ENCODE results near the gene OTUD1. TPM values are rescaled to one million over a fixed set of nuclear protein-coding genes. Genes with fewer than 3 reads are reported as not detected.

OTUD1 gene
- total RNA-seq, 4 donors from 2014 or later, result 6.8 to 19.9 (median 12.8) TPM

DNA sequence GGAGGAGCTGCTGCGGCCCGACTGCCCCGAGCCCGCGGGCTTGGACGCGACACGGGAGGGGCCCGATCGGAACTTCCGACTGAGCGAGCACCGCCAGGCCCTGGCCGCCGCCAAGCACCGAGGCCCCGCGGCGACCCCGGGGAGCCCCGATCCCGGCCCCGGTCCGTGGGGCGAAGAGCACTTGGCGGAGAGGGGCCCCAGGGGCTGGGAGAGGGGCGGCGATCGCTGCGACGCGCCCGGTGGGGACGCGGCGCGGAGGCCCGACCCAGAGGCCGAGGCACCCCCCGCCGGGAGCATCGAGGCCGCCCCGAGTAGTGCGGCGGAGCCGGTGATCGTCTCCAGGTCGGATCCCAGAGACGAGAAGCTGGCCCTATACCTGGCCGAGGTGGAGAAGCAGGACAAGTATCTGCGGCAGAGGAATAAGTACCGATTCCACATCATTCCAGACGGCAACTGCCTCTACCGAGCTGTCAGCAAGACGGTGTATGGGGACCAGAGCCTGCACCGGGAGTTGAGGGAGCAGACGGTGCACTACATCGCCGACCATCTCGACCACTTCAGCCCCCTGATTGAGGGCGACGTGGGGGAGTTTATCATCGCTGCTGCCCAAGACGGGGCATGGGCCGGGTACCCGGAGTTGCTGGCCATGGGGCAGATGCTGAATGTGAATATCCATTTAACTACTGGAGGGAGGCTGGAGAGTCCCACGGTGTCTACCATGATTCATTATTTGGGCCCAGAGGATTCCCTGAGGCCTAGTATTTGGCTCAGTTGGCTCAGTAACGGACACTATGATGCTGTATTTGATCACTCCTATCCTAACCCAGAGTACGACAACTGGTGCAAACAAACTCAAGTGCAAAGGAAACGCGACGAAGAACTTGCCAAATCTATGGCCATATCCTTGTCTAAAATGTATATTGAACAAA is 1.4 kb downstream of the OTUD1 start:
- intact Hi-C loops (cut with DNase I; ENCODE audit: low total_unique reads), result no loop called here
- Histone ChIP-seq H3K27ac (peak overlapping the region; percentile 92 to 95), H3K9me3 (no peaks in the 10 kb centered on the region), H3K27me3 (no peaks in the 10 kb centered on the region), H3K4me3 (peak overlapping the region; percentile 49 to 98), H3K4me1 (peaks cover 0 to 6% of the 10 kb centered on the region in 2 donors), H3K36me3 (no peaks in the 10 kb centered on the region)
- DNase-seq, result peak; percentile 18 to 28
- TF ChIP-seq POLR2A (IDR thresholded peaks at IDR 0.05), result no peak
- TF ChIP-seq, protein P1, sequence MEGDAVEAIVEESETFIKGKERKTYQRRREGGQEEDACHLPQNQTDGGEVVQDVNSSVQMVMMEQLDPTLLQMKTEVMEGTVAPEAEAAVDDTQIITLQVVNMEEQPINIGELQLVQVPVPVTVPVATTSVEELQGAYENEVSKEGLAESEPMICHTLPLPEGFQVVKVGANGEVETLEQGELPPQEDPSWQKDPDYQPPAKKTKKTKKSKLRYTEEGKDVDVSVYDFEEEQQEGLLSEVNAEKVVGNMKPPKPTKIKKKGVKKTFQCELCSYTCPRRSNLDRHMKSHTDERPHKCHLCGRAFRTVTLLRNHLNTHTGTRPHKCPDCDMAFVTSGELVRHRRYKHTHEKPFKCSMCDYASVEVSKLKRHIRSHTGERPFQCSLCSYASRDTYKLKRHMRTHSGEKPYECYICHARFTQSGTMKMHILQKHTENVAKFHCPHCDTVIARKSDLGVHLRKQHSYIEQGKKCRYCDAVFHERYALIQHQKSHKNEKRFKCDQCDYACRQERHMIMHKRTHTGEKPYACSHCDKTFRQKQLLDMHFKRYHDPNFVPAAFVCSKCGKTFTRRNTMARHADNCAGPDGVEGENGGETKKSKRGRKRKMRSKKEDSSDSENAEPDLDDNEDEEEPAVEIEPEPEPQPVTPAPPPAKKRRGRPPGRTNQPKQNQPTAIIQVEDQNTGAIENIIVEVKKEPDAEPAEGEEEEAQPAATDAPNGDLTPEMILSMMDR (IDR thresholded peaks at IDR 0.05), result no peak

- H3K9me3 ChIP-seq, result no peaks in the 10 kb centered on the region
- H3K27me3 ChIP-seq, result no peaks in the 10 kb centered on the region
- intact Hi-C loops (cut with DNase I; ENCODE audit: low total_unique reads), result no loop called here
- peak overlapping the region; percentile 49 to 98 for H3K4me3 ChIP-seq
- TF ChIP-seq, protein P1 (IDR thresholded peaks at IDR 0.05), result no peak
- H3K36me3 ChIP-seq, result no peaks in the 10 kb centered on the region
- no peak for DNase-seq
- peaks cover 0 to 6% of the 10 kb centered on the region in 2 donors for H3K4me1 ChIP-seq
- peak overlapping the region in 1 of 2 donors; percentile 92 for H3K27ac ChIP-seq
These were observed 2.4 kb downstream of the OTUD1 start for GRCh38 chr10:23441251-23441650.

DNA sequence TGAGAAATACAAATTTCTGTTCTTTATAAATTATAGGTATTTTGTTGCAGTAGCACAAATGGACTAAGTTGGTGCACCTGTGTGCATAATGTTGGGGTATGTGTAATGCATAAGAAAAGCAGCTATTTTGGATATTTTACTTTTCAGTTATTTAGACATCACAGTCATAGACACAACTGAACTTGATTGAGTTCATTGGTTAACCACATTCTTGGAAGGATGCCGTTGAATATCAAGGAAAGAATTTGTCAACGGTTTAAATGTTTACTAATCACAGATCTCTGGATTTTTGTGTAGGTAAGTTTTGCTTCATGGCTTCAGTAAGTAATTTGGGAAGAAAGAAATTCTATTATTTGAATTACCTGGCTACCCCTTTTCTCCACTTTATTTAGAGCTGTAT is 4.1 kb downstream of the OTUD1 start:
- Histone ChIP-seq H3K4me1 (peaks cover 0 to 6% of the 10 kb centered on the region in 2 donors), H3K27me3 (no peaks in the 10 kb centered on the region), H3K9me3 (no peaks in the 10 kb centered on the region), H3K36me3 (no peaks in the 10 kb centered on the region), H3K4me3 (peak overlapping the region in 1 of 2 donors; percentile 98), H3K27ac (no peak overlapping the region)
- intact Hi-C loops (cut with DNase I; ENCODE audit: low total_unique reads), result no loop called here
- no peak for DNase-seq
- TF ChIP-seq, protein P1 (IDR thresholded peaks at IDR 0.05), result no peak
- no peak for TF ChIP-seq POLR2A (IDR thresholded peaks at IDR 0.05)

DNA sequence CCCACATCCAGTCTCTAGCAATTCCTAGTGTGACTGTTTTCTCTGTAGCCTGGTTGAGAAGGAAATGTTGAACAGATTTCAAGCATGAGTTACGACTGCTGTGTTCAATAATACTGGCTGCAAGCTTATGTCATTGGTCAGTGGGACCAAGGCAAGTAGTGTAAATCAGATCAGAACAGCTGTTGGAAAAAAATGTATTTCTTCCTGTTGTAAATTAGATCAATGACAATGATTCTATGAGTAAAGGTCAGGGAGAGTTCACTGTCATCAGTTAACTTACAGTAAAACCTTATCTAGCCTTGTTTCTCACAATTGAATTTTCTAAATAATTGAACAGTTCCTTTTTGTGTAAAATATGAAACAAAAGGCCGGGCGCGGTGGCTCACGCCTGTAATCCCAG is 6.7 kb downstream of the OTUD1 start:
- intact Hi-C loops (cut with DNase I; ENCODE audit: low total_unique reads), result no loop called here
- Histone ChIP-seq H3K27me3 (no peaks in the 10 kb centered on the region), H3K27ac (no peak overlapping the region), H3K36me3 (no peaks in the 10 kb centered on the region), H3K4me3 (no peak overlapping the region), H3K4me1 (peaks cover 0 to 6% of the 10 kb centered on the region in 2 donors), H3K9me3 (no peaks in the 10 kb centered on the region)
- no peak for DNase-seq
- no peak for TF ChIP-seq POLR2A (IDR thresholded peaks at IDR 0.05)
- TF ChIP-seq, protein P1 (IDR thresholded peaks at IDR 0.05), result no peak

DNA sequence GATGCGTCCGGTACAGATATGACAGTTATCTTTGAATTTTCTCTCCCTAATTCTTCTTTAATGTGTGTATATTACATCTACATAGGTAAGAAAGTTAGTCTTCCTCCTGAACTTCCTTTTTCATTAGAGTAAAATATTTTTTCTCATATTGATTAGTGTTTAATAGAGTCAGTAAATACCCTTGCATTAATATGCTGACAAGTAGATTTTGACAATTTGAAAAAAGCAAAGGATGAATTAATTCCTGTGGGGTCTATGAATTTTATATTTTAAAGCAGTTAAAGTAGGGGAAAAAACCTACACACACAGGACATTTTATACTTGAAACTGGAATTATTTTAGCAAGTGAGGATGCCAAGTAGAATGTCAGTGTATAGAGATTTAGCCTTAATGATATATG is 9.4 kb downstream of the OTUD1 start:
- H3K36me3 ChIP-seq, result no peaks in the 10 kb centered on the region
- no peaks in the 10 kb centered on the region for H3K4me1 ChIP-seq
- no peak overlapping the region for H3K4me3 ChIP-seq
- H3K27ac ChIP-seq, result no peak overlapping the region
- intact Hi-C loops (cut with DNase I; ENCODE audit: low total_unique reads), result no loop called here
- DNase-seq, result no peak
- TF ChIP-seq, protein P1 (IDR thresholded peaks at IDR 0.05), result no peak
- TF ChIP-seq POLR2A (IDR thresholded peaks at IDR 0.05), result no peak
- H3K9me3 ChIP-seq, result no peaks in the 10 kb centered on the region
- no peaks in the 10 kb centered on the region for H3K27me3 ChIP-seq

Data from uterus (tissue), 4 donors.